NT2/D1 (cell line): Measurements from ENCODE around the gene CDH24.

Source experiments
- DNase-seq: peaks from one replicate; pipeline ENCODE4 v3.0.0-alpha.2; 2011; ENCODE audit warnings: low read depth, low spot score
- H3K27me3 ChIP-seq: 2 replicates; pipeline ENCODE4 v1.6.0; 2011; ENCODE audit warnings: mild to moderate bottlenecking; ENCODE audit not compliant: insufficient read length, insufficient read depth
- H3K36me3 ChIP-seq: 2 replicates; pipeline ENCODE4 v1.6.1; 2011; ENCODE audit warnings: mild to moderate bottlenecking, low read length, mixed read lengths; ENCODE audit not compliant: insufficient read depth, insufficient read length
- H3K4me1 ChIP-seq: 2 replicates; pipeline ENCODE4 v1.5.1; 2011; ENCODE audit not compliant: insufficient read depth, insufficient read length
- H3K4me3 ChIP-seq: 2 replicates; pipeline ENCODE4 v1.5.1; 2011; ENCODE audit warnings: low read depth; ENCODE audit not compliant: insufficient read length
- H3K9ac ChIP-seq: 2 replicates; pipeline ENCODE4 v1.6.0; 2011; ENCODE audit warnings: low read depth; ENCODE audit not compliant: insufficient read length
- H3K9me3 ChIP-seq: 2 replicates; pipeline ENCODE4 v1.5.1; 2011; ENCODE audit warnings: mild to moderate bottlenecking, low read length; ENCODE audit not compliant: insufficient read depth
- SUZ12 ChIP-seq: IDR thresholded peaks from 2 replicates; pipeline ENCODE4 v1.6.1; 2011; ENCODE audit not compliant: insufficient read length, insufficient read depth; ENCODE audit errors: extremely low read depth
- YY1 ChIP-seq: IDR thresholded peaks from 2 replicates; pipeline ENCODE4 v1.6.1; 2011; ENCODE audit not compliant: insufficient read length, insufficient read depth
- ZNF274 ChIP-seq: IDR thresholded peaks from 2 replicates; pipeline ENCODE4 v1.6.1; 2011; ENCODE audit warnings: mild to moderate bottlenecking, low read depth, low read length

The CDH24 gene

DNA sequence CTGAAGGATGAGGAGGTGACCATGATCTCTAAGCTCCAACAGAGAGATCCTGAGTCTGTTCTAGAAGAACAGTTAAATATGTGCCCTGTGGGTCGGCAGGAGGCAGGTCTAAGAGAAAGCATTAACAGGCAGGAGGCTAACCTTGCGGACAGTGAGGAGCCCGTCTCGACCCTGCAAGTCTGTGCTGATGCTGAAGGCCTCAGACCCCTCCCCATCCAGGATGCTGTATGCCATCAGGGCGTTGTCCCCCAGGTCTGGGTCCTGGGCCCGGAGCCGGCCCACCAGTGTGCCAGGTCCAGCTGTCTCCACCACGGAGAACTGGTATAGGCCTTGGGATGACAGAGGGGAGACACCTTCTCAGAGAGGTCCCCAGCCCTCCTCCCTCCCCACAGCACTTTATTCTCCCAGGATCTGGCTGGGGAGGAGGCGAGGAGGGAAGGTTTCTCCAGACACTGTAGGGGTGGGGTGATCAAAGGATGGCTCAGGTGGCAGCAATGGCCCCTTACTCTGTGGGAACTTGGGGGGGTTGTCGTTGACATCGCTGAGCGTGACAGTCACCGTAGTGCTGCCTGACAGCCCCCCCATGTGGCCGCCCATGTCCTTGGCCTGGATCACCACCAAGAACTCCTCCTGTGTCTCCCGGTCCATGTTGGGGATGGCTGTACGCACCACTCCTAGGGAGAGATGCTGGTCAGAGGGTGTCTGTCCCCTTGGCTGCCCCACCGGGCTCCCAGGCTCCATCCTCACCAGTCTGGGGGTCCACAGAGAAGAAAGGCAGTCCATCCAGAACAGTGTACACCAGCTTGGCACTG lies 3.1 kb downstream of the CDH24 start:
- Histone ChIP-seq H3K36me3 (peaks cover 74% of the 10 kb centered on the region), H3K4me3 (no peak overlapping the region), H3K4me1 (peaks cover 5% of the 10 kb centered on the region), H3K9ac (no peak overlapping the region), H3K9me3 (no peaks in the 10 kb centered on the region), H3K27me3 (no peaks in the 10 kb centered on the region)
- DNase-seq: no peak
- TF ChIP-seq YY1 (no peak), ZNF274 (no peak), SUZ12 (no peak)

DNA sequence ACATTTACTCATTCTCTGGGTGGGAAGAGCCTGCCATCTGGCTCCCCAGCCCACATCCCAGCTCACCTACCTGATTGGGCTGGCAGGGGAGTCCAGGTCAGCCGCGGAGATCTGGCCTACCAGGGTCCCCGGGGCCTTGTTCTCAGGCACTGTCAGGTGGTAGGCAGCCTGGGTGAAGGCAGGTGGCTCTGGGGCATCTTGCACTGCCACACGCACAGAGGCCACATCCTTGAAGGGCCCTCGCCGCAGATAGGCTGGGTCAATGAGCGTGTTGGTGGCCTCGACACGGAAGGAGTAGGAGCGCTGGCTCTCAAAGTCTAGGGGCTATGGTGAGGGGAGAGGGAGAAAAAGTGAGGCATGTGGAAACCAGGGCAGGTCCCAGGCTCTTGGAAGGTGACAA lies 3.9 kb downstream of the CDH24 start:
- H3K4me1 ChIP-seq: peaks cover 5% of the 10 kb centered on the region
- no peak for DNase-seq
- no peak overlapping the region for H3K4me3 ChIP-seq
- no peaks in the 10 kb centered on the region for H3K27me3 ChIP-seq
- no peaks in the 10 kb centered on the region for H3K9me3 ChIP-seq
- TF ChIP-seq SUZ12 (no peak), ZNF274 (no peak), YY1 (no peak)
- H3K9ac ChIP-seq: peak overlapping the region; percentile 10
- H3K36me3 ChIP-seq: peaks cover 73% of the 10 kb centered on the region

DNA sequence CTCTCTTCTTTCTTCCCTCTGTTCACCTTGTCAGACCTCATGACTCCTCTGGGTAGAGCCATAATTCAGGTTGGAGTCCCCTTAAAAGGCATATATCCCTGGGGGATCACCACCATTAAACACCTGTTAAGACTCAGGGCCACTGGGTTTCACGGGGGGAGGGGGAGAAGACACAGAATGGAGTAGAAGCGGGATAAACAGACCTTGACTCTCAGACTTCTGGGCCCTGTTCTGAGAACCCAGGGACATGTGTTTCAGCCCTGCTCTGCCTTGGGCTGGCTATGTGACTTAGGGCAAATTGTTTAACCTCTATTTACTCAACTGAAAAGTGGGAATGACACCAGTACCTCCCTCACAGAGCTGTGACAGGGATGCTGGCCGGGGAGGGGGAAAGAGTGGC lies 4.6 kb downstream of the CDH24 start:
- Histone ChIP-seq H3K27me3 (no peaks in the 10 kb centered on the region), H3K36me3 (peaks cover 72% of the 10 kb centered on the region), H3K9me3 (no peaks in the 10 kb centered on the region), H3K4me3 (no peak overlapping the region), H3K9ac (peak overlapping the region; percentile 10), H3K4me1 (peaks cover 5% of the 10 kb centered on the region)
- TF ChIP-seq YY1: no peak
- no peak for TF ChIP-seq SUZ12
- no peak for TF ChIP-seq ZNF274
- DNase-seq: no peak

DNA sequence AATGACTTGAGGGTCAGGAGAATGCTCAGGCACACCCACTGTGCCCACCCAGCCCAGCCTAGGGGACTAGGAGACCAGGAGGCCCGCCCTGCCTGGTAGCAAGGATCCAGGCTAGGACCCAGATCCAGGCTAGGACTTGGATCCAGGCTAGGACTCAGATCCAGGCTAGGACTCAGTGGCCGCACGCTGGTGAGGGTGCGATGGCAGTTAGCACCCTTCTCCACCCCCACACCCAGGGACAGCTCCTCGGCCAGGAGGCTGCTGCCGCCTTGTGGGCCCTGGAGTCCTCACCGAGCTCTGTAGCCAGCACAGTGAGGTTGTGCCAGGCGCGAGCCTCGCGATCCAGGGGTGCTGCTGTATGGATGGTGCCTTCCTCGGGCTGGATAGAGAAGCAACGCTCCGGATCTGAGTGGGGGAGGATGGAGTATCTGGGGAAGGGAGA lies 5.1 kb downstream of the CDH24 start:
- no peak for DNase-seq
- H3K4me1 ChIP-seq: peaks cover 5% of the 10 kb centered on the region
- no peak overlapping the region for H3K4me3 ChIP-seq
- TF ChIP-seq YY1 (no peak), ZNF274 (no peak), SUZ12 (no peak)
- H3K9me3 ChIP-seq: no peaks in the 10 kb centered on the region
- H3K36me3 ChIP-seq: peaks cover 72% of the 10 kb centered on the region
- H3K27me3 ChIP-seq: no peaks in the 10 kb centered on the region
- no peak overlapping the region for H3K9ac ChIP-seq

DNA sequence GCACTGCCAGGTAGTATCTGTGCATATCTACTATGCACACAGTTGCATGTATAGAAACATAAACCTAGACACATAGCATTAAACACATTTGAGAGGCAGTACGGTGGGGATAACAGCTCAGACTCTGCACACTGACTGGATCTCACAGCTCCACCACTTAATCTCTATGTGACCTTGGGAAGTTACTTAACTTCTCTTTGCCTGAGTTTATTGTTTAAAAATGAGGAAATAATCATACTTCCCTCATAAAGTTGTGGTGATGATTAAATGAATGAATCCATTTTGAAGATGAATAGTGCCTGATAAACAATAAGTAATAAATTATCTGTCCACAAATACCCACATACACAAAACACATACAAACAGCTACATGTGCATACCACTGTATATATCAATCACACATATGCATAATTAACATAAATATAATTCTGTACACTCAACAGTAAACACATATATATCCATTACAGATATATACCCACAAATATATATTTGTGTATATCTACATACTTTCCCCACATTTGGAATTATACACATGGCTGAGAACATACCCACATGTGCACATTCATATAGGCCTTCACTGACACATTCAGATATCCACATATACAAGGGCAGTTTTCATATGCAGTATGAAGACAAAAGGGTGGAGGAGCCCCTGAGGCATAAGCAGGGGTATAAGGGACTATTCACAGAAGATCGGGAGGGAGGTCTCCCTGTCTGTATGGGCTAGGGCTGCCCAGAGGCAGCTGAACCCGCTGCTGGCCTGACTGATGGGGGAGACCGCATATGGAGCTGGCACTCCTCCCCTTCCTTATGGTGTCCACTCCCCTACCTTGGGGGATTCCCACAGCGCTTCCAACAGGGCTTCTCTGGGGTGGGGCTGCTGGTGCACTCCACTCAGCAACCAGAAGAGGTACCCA lies 5.9 kb downstream of the CDH24 start:
- no peaks in the 10 kb centered on the region for H3K27me3 ChIP-seq
- TF ChIP-seq YY1: no peak
- no peak for TF ChIP-seq SUZ12
- TF ChIP-seq ZNF274: no peak
- no peaks in the 10 kb centered on the region for H3K9me3 ChIP-seq
- H3K9ac ChIP-seq: peak overlapping the region; percentile 13
- no peak for DNase-seq
- H3K4me3 ChIP-seq: no peak overlapping the region
- peaks cover 72% of the 10 kb centered on the region for H3K36me3 ChIP-seq
- H3K4me1 ChIP-seq: peaks cover 5% of the 10 kb centered on the region

DNA sequence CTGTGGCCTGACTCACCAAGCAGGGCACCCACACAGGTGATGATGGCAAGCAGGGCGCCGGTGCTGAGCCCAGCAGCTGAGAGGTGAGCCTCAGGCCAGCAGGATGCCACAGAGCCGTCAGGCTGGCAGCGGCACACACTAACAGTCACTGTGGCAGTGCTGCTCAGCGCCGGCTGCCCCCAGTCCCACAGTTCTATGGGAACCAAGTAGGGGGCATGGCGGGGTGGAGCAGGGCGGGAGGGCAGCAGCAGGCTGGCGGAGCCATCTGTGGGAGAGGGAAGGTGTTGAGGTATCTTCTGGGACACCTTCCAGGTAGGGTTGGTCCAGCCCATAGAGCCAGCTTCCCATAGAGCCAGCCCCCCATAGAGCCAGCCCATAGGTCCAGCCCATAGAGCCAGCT lies 8.3 kb downstream of the CDH24 start:
- no peak for TF ChIP-seq SUZ12
- no peak for TF ChIP-seq ZNF274
- no peak for TF ChIP-seq YY1
- Histone ChIP-seq H3K36me3 (peaks cover 55% of the 10 kb centered on the region), H3K27me3 (no peaks in the 10 kb centered on the region), H3K9ac (no peak overlapping the region), H3K4me3 (no peak overlapping the region), H3K9me3 (no peaks in the 10 kb centered on the region), H3K4me1 (no peaks in the 10 kb centered on the region)
- DNase-seq: no peak
